Erythroblast (primary cell): ENCODE data around the gene NCAPD3.
"Not testable (repeated sequence)": the region's sequence is repeated elsewhere in the genome, so short reads cannot be mapped to it uniquely, and the experiment has no call there.

Experiments used
- DNase-seq, 2 experiments: peaks; one replicate each; lab custom pipeline; 2025; lab: John Stamatoyannopoulos, UW
- GATA1 ChIP-seq: IDR thresholded peaks from 2 replicates; pipeline ENCODE4 v1.6.1; 2011; ENCODE audit warnings: low read depth, mild to moderate bottlenecking, control low read depth, low read length, moderate library complexity
- POLR2A ChIP-seq: IDR thresholded peaks from 2 replicates; pipeline ENCODE4 v1.6.1; 2011; ENCODE audit warnings: mild to moderate bottlenecking, low read length

NCAPD3 gene

GRCh38 chr11:134125507-134125906 lies 98.3 kb downstream of the NCAPD3 start:
- TF ChIP-seq POLR2A = no peak
- no peak for TF ChIP-seq GATA1
- no peak for DNase-seq

GRCh38 chr11:134124660-134125451 lies 98.9 kb downstream of the NCAPD3 start:
- TF ChIP-seq GATA1 (no peak), POLR2A (no peak)
- DNase-seq = no peak

GRCh38 chr11:134120921-134121526 lies 102.7 kb downstream of the NCAPD3 start:
- DNase-seq = no peak
- TF ChIP-seq POLR2A (no peak), GATA1 (no peak)

GRCh38 chr11:134120143-134120850 lies 103.5 kb downstream of the NCAPD3 start:
- no peak for DNase-seq
- TF ChIP-seq GATA1 = no peak
- no peak for TF ChIP-seq POLR2A

- DNase-seq = no peak
- no peak for TF ChIP-seq GATA1
- no peak for TF ChIP-seq POLR2A
These were observed 104.7 kb downstream of the NCAPD3 start for GRCh38 chr11:134119094-134119493.

- TF ChIP-seq POLR2A (no peak), GATA1 (no peak)
- no peak for DNase-seq
These were observed 105.8 kb downstream of the NCAPD3 start for GRCh38 chr11:134118006-134118405.

- no peak for DNase-seq
- TF ChIP-seq GATA1 (no peak), POLR2A (no peak)
These were observed 107.6 kb downstream of the NCAPD3 start for GRCh38 chr11:134116210-134116609.

GRCh38 chr11:134113787-134114186 lies 110.0 kb downstream of the NCAPD3 start:
- DNase-seq = not testable (repeated sequence)

GRCh38 chr11:134110252-134110815 lies 113.4 kb downstream of the NCAPD3 start:
- DNase-seq = no peak
- TF ChIP-seq GATA1 = no peak
- no peak for TF ChIP-seq POLR2A
